Measurements from ENCODE around the gene CLEC1A. TPM values are rescaled to one million over a fixed set of nuclear protein-coding genes. Genes with fewer than 3 reads are reported as not detected.

The CLEC1A gene
- total RNA-seq, 4 donors from 2014 or later = 0.55 to 14.1 (median 3.8) TPM; not detected in 1

DNA sequence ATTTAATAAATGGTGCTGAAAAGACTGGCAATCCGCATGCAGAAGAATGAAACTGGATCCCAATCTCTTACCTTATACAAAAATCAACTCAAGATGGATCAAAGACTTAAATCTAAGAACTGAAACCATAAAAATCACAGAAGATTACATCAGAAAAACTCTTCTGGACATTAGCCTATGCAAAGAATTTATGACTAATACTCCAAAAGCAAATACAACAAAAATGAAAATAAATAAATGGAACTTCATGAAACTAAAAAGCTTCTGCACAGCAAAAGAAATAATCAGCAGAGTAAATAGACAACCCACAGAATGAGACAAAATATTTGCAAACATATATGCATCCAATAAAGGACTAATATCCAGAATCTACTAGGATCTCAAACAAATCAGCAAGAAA, 14.3 kb upstream of the CLEC1A start:
- TF ChIP-seq EP300 (IDR thresholded peaks at IDR 0.05; ENCODE audit: low read depth) = no peak
- TF ChIP-seq, protein P1, sequence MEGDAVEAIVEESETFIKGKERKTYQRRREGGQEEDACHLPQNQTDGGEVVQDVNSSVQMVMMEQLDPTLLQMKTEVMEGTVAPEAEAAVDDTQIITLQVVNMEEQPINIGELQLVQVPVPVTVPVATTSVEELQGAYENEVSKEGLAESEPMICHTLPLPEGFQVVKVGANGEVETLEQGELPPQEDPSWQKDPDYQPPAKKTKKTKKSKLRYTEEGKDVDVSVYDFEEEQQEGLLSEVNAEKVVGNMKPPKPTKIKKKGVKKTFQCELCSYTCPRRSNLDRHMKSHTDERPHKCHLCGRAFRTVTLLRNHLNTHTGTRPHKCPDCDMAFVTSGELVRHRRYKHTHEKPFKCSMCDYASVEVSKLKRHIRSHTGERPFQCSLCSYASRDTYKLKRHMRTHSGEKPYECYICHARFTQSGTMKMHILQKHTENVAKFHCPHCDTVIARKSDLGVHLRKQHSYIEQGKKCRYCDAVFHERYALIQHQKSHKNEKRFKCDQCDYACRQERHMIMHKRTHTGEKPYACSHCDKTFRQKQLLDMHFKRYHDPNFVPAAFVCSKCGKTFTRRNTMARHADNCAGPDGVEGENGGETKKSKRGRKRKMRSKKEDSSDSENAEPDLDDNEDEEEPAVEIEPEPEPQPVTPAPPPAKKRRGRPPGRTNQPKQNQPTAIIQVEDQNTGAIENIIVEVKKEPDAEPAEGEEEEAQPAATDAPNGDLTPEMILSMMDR (IDR thresholded peaks at IDR 0.05) = no peak
- TF ChIP-seq POLR2AphosphoS5 (IDR thresholded peaks at IDR 0.05) = no peak
- no peak for TF ChIP-seq POLR2A (IDR thresholded peaks at IDR 0.05)
- 91 to 100% methylated on average over 1 of the region's 1 CpG for WGBS, 2 donors (ENCODE audit: low coverage in 1 of 2)
- Histone ChIP-seq H3K4me3 (no peak overlapping the region), H3K27ac (no peak overlapping the region), H3K9me3 (no peaks in the 10 kb centered on the region), H3K4me1 (no peaks in the 10 kb centered on the region), H3K36me3 (no peaks in the 10 kb centered on the region), H3K27me3 (no peaks in the 10 kb centered on the region)
- no peak for DNase-seq
- in situ Hi-C loops (cut with MboI; ENCODE audit: low pct_ligation_motif_present in 1 of 4, low pct_unique_long_range_greater_than_20kb in 1 of 4, low sequenced_read_pairs in 3 of 4) = no loop called here
- intact Hi-C loops (cut with DNase I; ENCODE audit: low total_unique reads) = no loop called here

- no peak for DNase-seq
- TF ChIP-seq EP300 (IDR thresholded peaks at IDR 0.05; ENCODE audit: low read depth) = no peak
- TF ChIP-seq, protein P1 (IDR thresholded peaks at IDR 0.05) = no peak
- no peak for TF ChIP-seq POLR2A (IDR thresholded peaks at IDR 0.05)
- no peak for TF ChIP-seq POLR2AphosphoS5 (IDR thresholded peaks at IDR 0.05)
- Histone ChIP-seq H3K36me3 (no peaks in the 10 kb centered on the region), H3K9me3 (no peaks in the 10 kb centered on the region), H3K27me3 (no peaks in the 10 kb centered on the region), H3K4me1 (no peaks in the 10 kb centered on the region), H3K27ac (no peak overlapping the region), H3K4me3 (no peak overlapping the region)
- 92% methylated on average over 37 of the region's 38 CpGs; no CpG with 5 or more reads in 1 of the 2 donors for WGBS, 2 donors (ENCODE audit: low coverage in 1 of 2)
- in situ Hi-C loops (cut with MboI; ENCODE audit: low pct_ligation_motif_present in 1 of 4, low pct_unique_long_range_greater_than_20kb in 1 of 4, low sequenced_read_pairs in 3 of 4) (no loop called here), intact Hi-C loops (cut with DNase I; ENCODE audit: low total_unique reads) (no loop called here)
These were observed 12.7 kb upstream of the CLEC1A start for GRCh38 chr12:10111451-10111850.

DNA sequence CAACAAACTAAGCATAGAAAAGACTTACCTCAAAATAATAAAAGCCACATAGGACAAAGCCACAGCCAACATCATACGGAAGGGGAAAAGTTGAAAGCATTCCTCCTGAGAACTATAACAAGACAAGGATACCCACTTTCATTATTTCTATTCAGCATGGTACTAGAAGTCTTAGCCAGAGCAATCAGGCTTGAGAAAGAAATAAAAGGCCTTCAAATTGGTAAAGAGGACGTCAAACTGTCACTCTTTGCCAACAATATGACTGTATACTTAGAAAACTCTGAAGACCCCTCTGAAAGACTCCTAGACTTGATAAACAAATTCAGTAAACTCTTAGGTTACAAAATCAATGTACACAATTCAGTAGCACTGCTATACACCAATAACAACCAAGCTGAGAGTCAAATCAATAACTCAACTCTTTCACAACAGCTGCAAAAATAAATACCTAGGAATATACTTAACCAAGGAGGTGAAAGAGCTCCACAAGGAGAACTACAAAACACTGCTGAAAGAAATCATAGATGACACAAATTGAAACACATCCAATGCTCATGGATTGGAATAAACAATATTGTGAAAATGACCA, 11.6 kb upstream of the CLEC1A start:
- 76 to 84% methylated on average over 2 of the region's 2 CpGs for WGBS, 2 donors (ENCODE audit: low coverage in 1 of 2)
- intact Hi-C loops (cut with DNase I; ENCODE audit: low total_unique reads) (no loop called here), in situ Hi-C loops (cut with MboI; ENCODE audit: low pct_ligation_motif_present in 1 of 4, low pct_unique_long_range_greater_than_20kb in 1 of 4, low sequenced_read_pairs in 3 of 4) (no loop called here)
- H3K27ac ChIP-seq = no peak overlapping the region
- no peak for DNase-seq
- no peaks in the 10 kb centered on the region for H3K36me3 ChIP-seq
- no peaks in the 10 kb centered on the region for H3K27me3 ChIP-seq
- TF ChIP-seq POLR2AphosphoS5 (IDR thresholded peaks at IDR 0.05) = no peak
- no peak for TF ChIP-seq EP300 (IDR thresholded peaks at IDR 0.05; ENCODE audit: low read depth)
- TF ChIP-seq, protein P1 (IDR thresholded peaks at IDR 0.05) = no peak
- no peak for TF ChIP-seq POLR2A (IDR thresholded peaks at IDR 0.05)
- no peaks in the 10 kb centered on the region for H3K4me1 ChIP-seq
- no peak overlapping the region for H3K4me3 ChIP-seq
- H3K9me3 ChIP-seq = no peaks in the 10 kb centered on the region

- Histone ChIP-seq H3K4me1 (peaks cover 0 to 12% (median 3%) of the 10 kb centered on the region in 4 donors), H3K27ac (no peak overlapping the region), H3K9me3 (no peaks in the 10 kb centered on the region), H3K4me3 (no peak overlapping the region), H3K36me3 (no peaks in the 10 kb centered on the region), H3K27me3 (no peaks in the 10 kb centered on the region)
- in situ Hi-C loops (cut with MboI; ENCODE audit: low pct_ligation_motif_present in 1 of 4, low pct_unique_long_range_greater_than_20kb in 1 of 4, low sequenced_read_pairs in 3 of 4) = no loop called here
- TF ChIP-seq POLR2AphosphoS5 (IDR thresholded peaks at IDR 0.05) = no peak
- no peak for TF ChIP-seq POLR2A (IDR thresholded peaks at IDR 0.05)
- TF ChIP-seq, protein P1 (IDR thresholded peaks at IDR 0.05) = no peak
- no peak for TF ChIP-seq EP300 (IDR thresholded peaks at IDR 0.05; ENCODE audit: low read depth)
- 87% methylated on average over 2 of the region's 2 CpGs; no CpG with 5 or more reads in 1 of the 2 donors for WGBS, 2 donors (ENCODE audit: low coverage in 1 of 2)
- intact Hi-C loops (cut with DNase I; ENCODE audit: low total_unique reads) = no loop called here
- no peak for DNase-seq
These were observed 3.5 kb upstream of the CLEC1A start for GRCh38 chr12:10102322-10102721.

Measured in transverse colon (tissue), 4 donors.